ENCODE measurements around the gene TSKS. TPM values are rescaled to one million over a fixed set of nuclear protein-coding genes. Genes with fewer than 3 reads are reported as not detected.

The TSKS gene
- total RNA-seq, 1 donor from 2014 or later, result 1.2 TPM

- Histone ChIP-seq H3K27ac (peak overlapping the region; percentile 79), H3K9me3 (no peaks in the 10 kb centered on the region), H3K36me3 (peaks cover 0 to 19% of the 10 kb centered on the region in 2 donors), H3K4me3 (peak overlapping the region; percentile 49 to 62), H3K4me1 (peaks cover 21% of the 10 kb centered on the region), H3K27me3 (no peaks in the 10 kb centered on the region)
- no peak for TF ChIP-seq POLR2A (IDR thresholded peaks at IDR 0.05)
- TF ChIP-seq CTCF (IDR thresholded peaks at IDR 0.05), result peak in 1 of 3 experiments; percentile 4
- intact Hi-C loops (cut with DNase I), result no loop called here
- DNase-seq (ENCODE audit: extremely low spot score in 2 of 2), result no peak
Observed at GRCh38 chr19:49690079-49690655, 72.9 kb downstream of the TSKS start.

Small RNA genes within 50 kb of the gene (microRNA-seq; reads per million reads assigned to microRNA genes)
- gene MIR6799 (ENCODE audit: borderline number of aligned reads, borderline replicate concordance), result not detected

Small RNA genes within 50 kb of the gene (small RNA-seq; reads per million reads assigned to genes)
- gene MIR6799, result not detected
- not detected for gene RNU6-841P

Other genes with a start within 250 kb of the TSKS start
- gene RCN3, start 235.3 kb downstream of the TSKS start, total RNA-seq, result 22.6 TPM
- gene NOSIP, start 182.8 kb downstream of the TSKS start, total RNA-seq, result 72.2 TPM
- 5.4 TPM for gene PRRG2, start 182.0 kb downstream of the TSKS start, total RNA-seq
- gene PRR12, start 172.1 kb downstream of the TSKS start, total RNA-seq, result 15.5 TPM
- 112 TPM for gene RRAS, start 123.2 kb downstream of the TSKS start, total RNA-seq
- gene SCAF1, start 121.1 kb downstream of the TSKS start, total RNA-seq, result 20.4 TPM
- 59.4 TPM for gene IRF3, start 97.4 kb downstream of the TSKS start, total RNA-seq
- 14.7 TPM for gene BCL2L12, start 97.4 kb downstream of the TSKS start, total RNA-seq
- 156 TPM for gene PRMT1, start 86.0 kb downstream of the TSKS start, total RNA-seq
- gene ADM5, start 73.7 kb downstream of the TSKS start, total RNA-seq, result 2.7 TPM
- gene CPT1C, start 72.2 kb downstream of the TSKS start, total RNA-seq, result 12.3 TPM
- 80.8 TPM for gene AP2A1, start 3.7 kb upstream of the TSKS start, total RNA-seq
- 11.5 TPM for gene FUZ, start 50.0 kb upstream of the TSKS start, total RNA-seq
- gene MED25, start 55.0 kb upstream of the TSKS start, total RNA-seq, result 25.0 TPM
- gene PTOV1, start 87.9 kb upstream of the TSKS start, total RNA-seq, result 109 TPM
- 40.3 TPM for gene PNKP, start 104.3 kb upstream of the TSKS start, total RNA-seq
- gene AKT1S1, start 114.0 kb upstream of the TSKS start, total RNA-seq, result 16.9 TPM
- gene TBC1D17, start 114.4 kb upstream of the TSKS start, total RNA-seq, result 34.9 TPM
- gene IL4I1, start 133.6 kb upstream of the TSKS start, total RNA-seq, result not detected
- 5.6 TPM for gene ATF5, start 165.9 kb upstream of the TSKS start, total RNA-seq
- gene NUP62, start 166.2 kb upstream of the TSKS start, total RNA-seq, result 38.5 TPM
- 4.4 TPM for gene SIGLEC11, start 197.9 kb upstream of the TSKS start, total RNA-seq

All from vagina (tissue), 2 donors.